Activated CD4-positive, alpha-beta memory T cell treated with anti-CD3 and anti-CD28 coated beads for 36 hours (primary cell): Measurements from ENCODE around the gene STK25. TPM values are rescaled to one million over a fixed set of nuclear protein-coding genes. Genes with fewer than 3 reads are reported as not detected.
"Not testable (repeated sequence)": the region's sequence is repeated elsewhere in the genome, so short reads cannot be mapped to it uniquely, and the experiment has no call there.

Experiments used
- CTCF ChIA-PET: fragments of 350-600 bp; sonication (Branson Sonifier 250); formaldehyde crosslinking; loops from one replicate; lab custom pipeline; 2021; ENCODE audit warnings: antibody characterized with exemption, inconsistent platforms; lab: Charles Lee
- POLR2A ChIA-PET: fragments of 350-600 bp; sonication (Branson Sonifier 250); formaldehyde crosslinking; loops from one replicate; lab custom pipeline; 2021; ENCODE audit warnings: antibody characterized with exemption; lab: Charles Lee
- DNase-seq: peaks from one replicate; pipeline ENCODE4 v3.0.0-alpha.2; 2020
- H3K27ac Mint-ChIP-seq: one replicate; pipeline ENCODE4 v1.8.0; 2021; ENCODE audit warnings: mixed read lengths
- H3K27me3 Mint-ChIP-seq: one replicate; pipeline ENCODE4 v1.8.0; 2021; ENCODE audit warnings: mixed read lengths
- H3K36me3 Mint-ChIP-seq: one replicate; pipeline ENCODE4 v1.8.0; 2021; ENCODE audit warnings: mixed read lengths
- H3K4me1 Mint-ChIP-seq: one replicate; pipeline ENCODE4 v1.8.0; 2021; ENCODE audit warnings: low read depth, mixed read lengths
- H3K4me3 Mint-ChIP-seq: one replicate; pipeline ENCODE4 v1.8.0; 2021; ENCODE audit warnings: mild to moderate bottlenecking, mixed read lengths
- H3K9me3 Mint-ChIP-seq: one replicate; pipeline ENCODE4 v1.8.0; 2021; ENCODE audit warnings: mixed read lengths
- intact Hi-C: fragments of 100-400 bp; cut with micrococcal nuclease; formaldehyde crosslinking; loops from one replicate; pipeline ENCODE4 v1.15.1; 2023
- total RNA-seq, 2 experiments: library from RNA; stranded (reverse); gene quantifications; one replicate each; pipeline ENCODE4 v1.2.3, GENCODE V29; 2021

STK25 gene
- total RNA-seq, 2 experiments from 2014 or later, result 97.9 to 99.1 TPM

DNA sequence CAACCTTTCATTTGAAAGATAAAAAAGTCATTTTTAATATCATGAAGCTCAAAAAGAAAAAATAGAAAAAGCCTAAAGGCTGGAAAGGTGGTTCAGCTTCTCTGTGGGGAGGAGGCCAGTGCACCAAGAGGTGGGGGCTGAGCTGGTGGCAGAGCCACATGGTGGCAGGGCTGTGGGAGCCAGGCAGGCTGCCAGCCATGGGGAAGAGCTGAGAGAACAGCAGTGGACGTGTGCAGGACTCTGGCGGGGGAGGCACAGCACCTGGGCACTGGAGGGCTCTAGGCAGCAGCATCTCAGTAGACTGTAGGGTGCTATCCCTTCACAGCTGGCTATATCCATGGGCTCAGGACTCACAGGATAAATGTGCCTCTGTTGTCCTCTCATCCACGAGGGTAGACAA lies 47.8 kb downstream of the STK25 start:
- Mint-ChIP-seq H3K4me1 (no peaks in the 10 kb centered on the region), H3K4me3 (no peak overlapping the region), H3K27me3 (no peaks in the 10 kb centered on the region), H3K9me3 (no peaks in the 10 kb centered on the region), H3K36me3 (no peaks in the 10 kb centered on the region), H3K27ac (no peak overlapping the region)
- intact Hi-C loops, result no loop called here
- ChIA-PET CTCF (no interaction called here), POLR2A (no interaction called here)
- DNase-seq, result no peak

- CTCF ChIA-PET, result no interaction called here
- Mint-ChIP-seq H3K36me3 (no peaks in the 10 kb centered on the region), H3K27ac (no peak overlapping the region)
These were observed 48.9 kb downstream of the STK25 start for GRCh38 chr2:241459520-241459919.

GRCh38 chr2:241458687-241459086 lies 49.7 kb downstream of the STK25 start:
- intact Hi-C loops, result no loop called here
- no peak for DNase-seq
- Mint-ChIP-seq H3K27me3 (peaks cover 6% of the 10 kb centered on the region), H3K27ac (no peak overlapping the region), H3K36me3 (no peaks in the 10 kb centered on the region), H3K4me1 (no peaks in the 10 kb centered on the region), H3K4me3 (no peak overlapping the region), H3K9me3 (no peaks in the 10 kb centered on the region)
- ChIA-PET POLR2A (interaction anchor here (0.6 kb wide), 1 partner anchor 12 kb away, joined by 4 read pairs; no protein-coding TSS in a partner anchor), CTCF (no interaction called here)

More at GRCh38 chr2:241459520-241459919, 48.9 kb downstream of the STK25 start:
- no peaks in the 10 kb centered on the region for H3K9me3 Mint-ChIP-seq
- POLR2A ChIA-PET, result interaction anchor here (0.6 kb wide), 1 partner anchor 13 kb away, joined by 4 read pairs; no protein-coding TSS in a partner anchor
- no peaks in the 10 kb centered on the region for H3K27me3 Mint-ChIP-seq
- DNase-seq, result no peak
- H3K4me3 Mint-ChIP-seq, result no peak overlapping the region
- intact Hi-C loops, result no loop called here
- H3K4me1 Mint-ChIP-seq, result no peaks in the 10 kb centered on the region

DNA sequence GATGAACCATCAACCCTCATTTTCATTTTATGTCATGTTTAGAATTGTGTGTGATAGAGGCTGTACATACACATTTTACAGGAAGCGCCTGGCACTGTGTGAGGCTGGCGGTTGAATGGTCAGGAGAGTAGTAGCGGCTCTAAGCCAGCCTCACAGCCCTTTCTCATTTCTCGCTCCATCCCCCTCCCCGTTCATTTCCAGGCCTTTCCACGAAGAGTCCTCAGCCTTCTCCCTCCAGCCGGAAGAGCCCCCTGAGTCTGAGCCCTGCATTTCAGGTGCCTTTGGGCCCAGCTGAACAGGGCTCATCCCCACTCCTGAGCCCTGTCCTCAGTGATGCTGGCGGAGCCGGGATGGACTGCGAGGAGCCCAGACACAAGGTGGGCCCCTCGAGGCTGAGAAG lies 51.8 kb downstream of the STK25 start:
- CTCF ChIA-PET, result no interaction called here
- no peaks in the 10 kb centered on the region for H3K4me1 Mint-ChIP-seq
- H3K27me3 Mint-ChIP-seq, result peaks cover 8% of the 10 kb centered on the region
- H3K36me3 Mint-ChIP-seq, result no peaks in the 10 kb centered on the region
- H3K9me3 Mint-ChIP-seq, result no peaks in the 10 kb centered on the region
- H3K4me3 Mint-ChIP-seq, result no peak overlapping the region
- H3K27ac Mint-ChIP-seq, result no peak overlapping the region
- intact Hi-C loops, result no loop called here
- POLR2A ChIA-PET, result no interaction called here
- no peak for DNase-seq

DNA sequence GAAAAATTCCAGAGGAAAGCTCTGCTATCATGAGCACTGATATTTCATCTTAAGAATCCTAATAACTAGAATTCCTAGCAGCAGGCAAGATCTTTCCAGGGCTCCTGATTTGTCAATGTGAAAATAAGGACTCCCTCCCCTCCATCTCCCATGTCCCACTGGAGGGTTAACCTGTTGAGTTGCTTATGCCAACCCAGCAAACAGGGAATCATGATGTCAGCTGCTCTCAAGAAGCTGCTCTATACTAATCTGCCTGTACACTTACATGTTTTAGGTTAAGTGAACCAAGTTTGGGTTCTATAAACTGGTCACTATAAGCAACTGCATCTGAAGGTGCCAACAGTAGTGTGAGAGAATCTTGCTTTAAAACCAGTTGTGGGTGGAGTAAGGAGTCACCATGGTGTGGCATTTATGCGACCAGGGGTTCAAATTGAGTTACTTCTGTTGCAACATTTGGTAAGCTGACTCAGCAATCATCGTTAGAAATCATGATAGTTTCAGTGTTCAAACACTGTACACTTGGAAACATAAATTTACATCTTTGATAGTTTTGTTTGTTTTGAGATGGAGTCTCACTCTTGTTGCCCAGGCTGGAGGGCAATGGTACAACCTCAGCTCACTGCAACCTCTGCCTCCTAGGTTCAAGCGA lies 53.4 kb downstream of the STK25 start:
- intact Hi-C loops, result no loop called here
- ChIA-PET POLR2A (no interaction called here), CTCF (interaction anchor here (0.6 kb wide), 1 partner anchor 27 kb away, joined by 4 read pairs; no protein-coding TSS in a partner anchor)
- no peak for DNase-seq
- Mint-ChIP-seq H3K27ac (no peak overlapping the region), H3K4me3 (no peak overlapping the region), H3K27me3 (peaks cover 8% of the 10 kb centered on the region), H3K9me3 (no peaks in the 10 kb centered on the region), H3K4me1 (no peaks in the 10 kb centered on the region), H3K36me3 (no peaks in the 10 kb centered on the region)

DNA sequence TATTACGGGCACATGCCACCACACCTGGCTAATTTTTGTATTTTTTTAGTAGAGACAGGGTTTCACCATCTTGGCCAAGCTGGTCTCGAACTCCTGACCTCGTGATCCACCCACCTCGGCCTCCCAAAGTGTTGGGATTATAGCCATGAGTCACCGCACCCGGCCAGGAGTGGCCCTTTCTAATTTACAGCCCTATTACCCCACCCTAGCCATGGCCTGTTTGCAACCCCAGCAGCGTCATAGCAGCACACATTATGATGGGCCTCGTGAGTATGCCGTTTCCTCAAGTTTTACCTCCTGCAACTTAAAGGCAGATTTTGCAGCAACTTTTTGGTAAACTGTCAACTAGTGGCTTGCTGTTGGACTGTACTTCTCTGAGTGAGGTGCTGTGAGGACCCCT lies 54.5 kb downstream of the STK25 start:
- H3K4me1 Mint-ChIP-seq, H3K4me3 Mint-ChIP-seq, H3K27ac Mint-ChIP-seq, intact Hi-C loops, H3K27me3 Mint-ChIP-seq, DNase-seq, CTCF ChIA-PET, H3K36me3 Mint-ChIP-seq, POLR2A ChIA-PET, H3K9me3 Mint-ChIP-seq: not testable (repeated sequence)

DNA sequence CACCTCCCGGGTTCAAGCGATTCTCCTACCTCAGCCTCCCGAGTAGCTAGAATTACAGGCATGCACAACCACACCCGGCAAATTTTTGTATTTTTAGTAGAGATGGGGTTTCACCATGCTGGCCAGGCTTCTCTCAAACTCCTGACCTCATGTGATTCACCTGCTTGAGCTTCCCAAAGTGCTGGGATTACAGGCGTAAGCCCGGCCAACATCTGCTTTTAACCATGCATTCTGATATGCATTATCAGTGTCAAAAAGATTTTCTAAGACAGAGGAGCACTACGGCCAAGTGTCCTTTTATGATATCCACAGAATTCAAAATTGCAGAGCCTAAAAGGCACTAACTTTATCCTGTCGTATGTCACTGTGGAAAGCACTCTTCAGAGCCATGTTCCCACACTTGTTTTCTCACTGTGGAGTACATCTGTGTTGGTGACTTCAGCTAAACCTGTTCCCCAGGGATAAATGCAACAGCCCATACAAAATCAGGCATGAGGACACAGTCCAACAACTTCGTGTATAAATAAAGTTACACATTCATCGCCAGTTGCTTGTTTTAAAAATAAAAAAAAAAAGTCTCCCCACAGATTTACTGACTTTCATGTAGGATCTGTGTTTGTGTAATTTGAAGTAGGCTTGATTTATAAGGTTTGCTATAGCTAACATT lies 56.4 kb downstream of the STK25 start:
- POLR2A ChIA-PET, result no interaction called here
- CTCF ChIA-PET, result no interaction called here
- H3K36me3 Mint-ChIP-seq, result peaks cover 12% of the 10 kb centered on the region
- H3K4me1 Mint-ChIP-seq, result no peaks in the 10 kb centered on the region
- no peak for DNase-seq
- no peak overlapping the region for H3K27ac Mint-ChIP-seq
- H3K27me3 Mint-ChIP-seq, result peaks cover 25% of the 10 kb centered on the region
- H3K9me3 Mint-ChIP-seq, result no peaks in the 10 kb centered on the region
- intact Hi-C loops, result no loop called here
- no peak overlapping the region for H3K4me3 Mint-ChIP-seq

DNA sequence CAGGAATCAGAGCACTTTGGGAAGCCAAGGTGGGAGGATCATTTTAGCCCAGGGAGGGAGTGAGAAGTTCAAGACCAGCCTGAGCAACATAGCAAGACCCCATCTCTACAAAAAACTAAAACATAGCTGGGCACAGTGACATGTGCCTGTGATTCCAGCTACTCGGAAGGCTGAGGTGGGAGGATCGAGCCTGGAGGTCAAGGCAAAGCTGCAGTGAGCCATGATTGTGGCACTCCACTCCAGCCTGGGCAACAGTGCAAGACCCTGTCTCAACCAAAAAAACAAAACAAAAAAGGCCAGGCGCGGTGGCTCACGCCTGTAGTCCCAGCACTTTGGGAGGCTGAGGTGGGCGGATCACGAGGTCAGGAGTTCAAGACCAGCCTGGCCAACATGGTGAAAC lies 58.3 kb downstream of the STK25 start:
- H3K36me3 Mint-ChIP-seq, result peaks cover 14% of the 10 kb centered on the region
- H3K9me3 Mint-ChIP-seq, H3K4me3 Mint-ChIP-seq, H3K27ac Mint-ChIP-seq, H3K4me1 Mint-ChIP-seq, POLR2A ChIA-PET, intact Hi-C loops, DNase-seq, CTCF ChIA-PET: not testable (repeated sequence)
- H3K27me3 Mint-ChIP-seq, result peaks cover 38% of the 10 kb centered on the region

DNA sequence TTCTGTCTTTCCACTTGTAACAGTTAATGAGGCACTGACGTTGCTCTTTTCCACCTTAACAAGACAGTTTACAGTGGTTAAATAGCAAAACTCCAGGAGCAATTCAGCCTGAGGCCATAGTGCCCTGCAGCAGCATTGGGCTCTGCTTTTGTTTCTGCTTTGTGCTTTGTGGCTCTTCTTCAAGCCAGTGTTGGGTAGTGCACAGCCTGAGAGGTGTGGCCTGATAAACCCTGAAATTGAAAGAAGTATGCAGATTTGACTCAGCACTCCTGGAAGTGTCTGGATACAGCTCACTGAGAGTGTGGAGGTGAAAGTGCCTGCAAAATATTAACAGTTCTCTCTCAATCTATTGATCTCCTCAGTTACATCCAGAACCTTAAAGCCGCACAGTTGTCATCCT lies 63.0 kb downstream of the STK25 start:
- Mint-ChIP-seq H3K4me3 (no peak overlapping the region), H3K27me3 (peaks cover 53% of the 10 kb centered on the region), H3K27ac (no peak overlapping the region), H3K9me3 (no peaks in the 10 kb centered on the region), H3K36me3 (peaks cover 37% of the 10 kb centered on the region), H3K4me1 (peaks cover 23% of the 10 kb centered on the region)
- DNase-seq, result peak; percentile 25
- ChIA-PET POLR2A (no interaction called here), CTCF (interaction anchor here (0.6 to 0.7 kb wide), 2 partner anchors 147 to 334 kb away, joined by 3 read pairs; no protein-coding TSS in a partner anchor)
- intact Hi-C loops, result no loop called here

GRCh38 chr2:241443486-241444223 lies 64.7 kb downstream of the STK25 start:
- Mint-ChIP-seq H3K4me3 (peak overlapping the region; percentile 5), H3K27me3 (peaks cover 52% of the 10 kb centered on the region), H3K27ac (peak overlapping the region; percentile 64), H3K36me3 (peaks cover 34% of the 10 kb centered on the region), H3K4me1 (peaks cover 23% of the 10 kb centered on the region), H3K9me3 (no peaks in the 10 kb centered on the region)
- ChIA-PET CTCF (no interaction called here), POLR2A (no interaction called here)
- intact Hi-C loops, result loop anchor here (1.0 kb wide), 1 partner anchor 263 kb away; no protein-coding TSS in a partner anchor
- DNase-seq, result peak; percentile 97
